ENCODE data around the gene POU6F2. TPM values are rescaled to one million over a fixed set of nuclear protein-coding genes. Genes with fewer than 3 reads are reported as not detected.
"Not testable (repeated sequence)": the region's sequence is repeated elsewhere in the genome, so short reads cannot be mapped to it uniquely, and the experiment has no call there.

Gene POU6F2
- total RNA-seq, 1 donor from 2014 or later, result 9.2 TPM

- no peak for DNase-seq (ENCODE audit: low spot score in 2 of 2, unreplicated experiment in 2 of 2)
- H3K27ac Mint-ChIP-seq, result no peak overlapping the region
- H3K4me3 Mint-ChIP-seq, result no peak overlapping the region
- H3K27me3 Mint-ChIP-seq (ENCODE audit: low read depth), result peaks cover 2% of the 10 kb centered on the region
- no peaks in the 10 kb centered on the region for H3K4me1 Mint-ChIP-seq
- peaks cover 8% of the 10 kb centered on the region for H3K9me3 Mint-ChIP-seq
- no peak for TF ChIP-seq CTCF (IDR thresholded peaks at IDR 0.05; ENCODE audit: unreplicated experiment)
- no peaks in the 10 kb centered on the region for H3K36me3 Mint-ChIP-seq
Measured at GRCh38 chr7:39186131-39186530, 208.4 kb downstream of the POU6F2 start.

- Mint-ChIP-seq H3K27me3 (ENCODE audit: low read depth) (peaks cover 2% of the 10 kb centered on the region), H3K36me3 (no peaks in the 10 kb centered on the region), H3K9me3 (peaks cover 8% of the 10 kb centered on the region), H3K4me1 (no peaks in the 10 kb centered on the region), H3K27ac (no peak overlapping the region), H3K4me3 (no peak overlapping the region)
- TF ChIP-seq CTCF (IDR thresholded peaks at IDR 0.05; ENCODE audit: unreplicated experiment), result no peak
- no peak for DNase-seq (ENCODE audit: low spot score in 2 of 2, unreplicated experiment in 2 of 2)
Measured at GRCh38 chr7:39186671-39187070, 209.0 kb downstream of the POU6F2 start.

- no peaks in the 10 kb centered on the region for H3K36me3 Mint-ChIP-seq
- no peak overlapping the region for H3K27ac Mint-ChIP-seq
- H3K4me3 Mint-ChIP-seq, result no peak overlapping the region
- TF ChIP-seq CTCF (IDR thresholded peaks at IDR 0.05; ENCODE audit: unreplicated experiment), result no peak
- H3K9me3 Mint-ChIP-seq, result peaks cover 8% of the 10 kb centered on the region
- DNase-seq (ENCODE audit: low spot score in 2 of 2, unreplicated experiment in 2 of 2), result no peak
- no peaks in the 10 kb centered on the region for H3K4me1 Mint-ChIP-seq
- peaks cover 5% of the 10 kb centered on the region for H3K27me3 Mint-ChIP-seq (ENCODE audit: low read depth)
Measured at GRCh38 chr7:39187130-39187529, 209.4 kb downstream of the POU6F2 start.

- Mint-ChIP-seq H3K27me3 (ENCODE audit: low read depth) (peaks cover 3% of the 10 kb centered on the region), H3K27ac (no peak overlapping the region), H3K9me3 (no peaks in the 10 kb centered on the region), H3K4me3 (no peak overlapping the region), H3K4me1 (peaks cover 4% of the 10 kb centered on the region), H3K36me3 (no peaks in the 10 kb centered on the region)
- TF ChIP-seq CTCF (IDR thresholded peaks at IDR 0.05; ENCODE audit: unreplicated experiment), result no peak
- no peak for DNase-seq (ENCODE audit: low spot score in 2 of 2, unreplicated experiment in 2 of 2)
Measured at GRCh38 chr7:39192476-39192875, 214.8 kb downstream of the POU6F2 start.

GRCh38 chr7:39194388-39194787, 216.7 kb downstream of the POU6F2 start:
- H3K4me1 Mint-ChIP-seq, result peaks cover 24% of the 10 kb centered on the region
- H3K36me3 Mint-ChIP-seq; H3K27me3 Mint-ChIP-seq (ENCODE audit: low read depth); DNase-seq (ENCODE audit: low spot score in 2 of 2, unreplicated experiment in 2 of 2); H3K27ac Mint-ChIP-seq; H3K4me3 Mint-ChIP-seq; H3K9me3 Mint-ChIP-seq: not testable (repeated sequence)

- no peak overlapping the region for H3K27ac Mint-ChIP-seq
- H3K4me3 Mint-ChIP-seq, result no peak overlapping the region
- peaks cover 3% of the 10 kb centered on the region for H3K27me3 Mint-ChIP-seq (ENCODE audit: low read depth)
- DNase-seq (ENCODE audit: low spot score in 2 of 2, unreplicated experiment in 2 of 2), result no peak
- H3K9me3 Mint-ChIP-seq, result no peaks in the 10 kb centered on the region
- H3K36me3 Mint-ChIP-seq, result no peaks in the 10 kb centered on the region
- TF ChIP-seq CTCF (IDR thresholded peaks at IDR 0.05; ENCODE audit: unreplicated experiment), result no peak
- H3K4me1 Mint-ChIP-seq, result peaks cover 25% of the 10 kb centered on the region
Measured at GRCh38 chr7:39195967-39196366, 218.3 kb downstream of the POU6F2 start.

All from mesothelial cell of epicardium (in vitro differentiated cells).